Esophagus muscularis mucosa (tissue), 4 donors: ENCODE data around the gene NELL1. TPM values are rescaled to one million over a fixed set of nuclear protein-coding genes. Genes with fewer than 3 reads are reported as not detected.
"Not testable (repeated sequence)": the region's sequence is repeated elsewhere in the genome, so short reads cannot be mapped to it uniquely, and the experiment has no call there.

Experiments
- DNase-seq: peaks from one replicate; pipeline ENCODE4 v3.0.0-alpha.2; 2017; ENCODE audit errors: extremely low spot score
- H3K27ac ChIP-seq, 4 donors: fragments of 200-600 bp; sonication (generic); replicated peaks in 1 of 4; 1 replicate in 3 of 4; 2 replicates in 1 of 4; pipeline ENCODE4 v1.5.1; 2016 to 2019; ENCODE audit warnings: mild to moderate bottlenecking in 1 of 4
- H3K27me3 ChIP-seq, 4 donors: fragments of 200-600 bp; sonication (generic); one replicate each; pipeline versions ENCODE4 v1.5.1 to v1.6.0; 2016 to 2019
- H3K36me3 ChIP-seq, 4 donors: fragments of 200-600 bp; sonication (generic); one replicate each; pipeline ENCODE4 v1.5.1; 2016 to 2019
- H3K4me1 ChIP-seq, 4 donors: fragments of 200-600 bp; sonication (generic); one replicate each; pipeline ENCODE4 v1.5.1; 2016 to 2019
- H3K4me3 ChIP-seq, 4 donors: fragments of 200-600 bp; sonication (generic); 1 replicate in 2 of 4; 2 replicates in 2 of 4; pipeline ENCODE4 v1.5.1; 2016 to 2019; ENCODE audit warnings: mild to moderate bottlenecking in 4 of 4, moderate library complexity in 1 of 4
- H3K9me3 ChIP-seq, 4 donors: fragments of 200-600 bp; sonication (generic); 1 replicate in 3 of 4; 2 replicates in 1 of 4; pipeline ENCODE4 v1.5.1; 2016 to 2019
- EP300 ChIP-seq: sonication (generic); formaldehyde crosslinking; IDR thresholded peaks from one replicate; pipeline ENCODE4 v1.6.1; 2017; ENCODE audit warnings: antibody characterized with exemption
- POLR2A ChIP-seq: fragments of 450-650 bp; IDR thresholded peaks from one replicate; pipeline ENCODE4 v1.6.1; 2017; ENCODE audit warnings: antibody characterized with exemption, moderate library complexity, mild to moderate bottlenecking, low read depth
- POLR2AphosphoS5 ChIP-seq, 2 donors: sonication (generic); formaldehyde crosslinking; IDR thresholded peaks; one replicate each; pipeline ENCODE4 v1.6.1; 2017; ENCODE audit warnings: antibody characterized with exemption in 2 of 2
- WGBS: methylation state at CpG from one replicate; pipeline ENCODE4 v1.1.5; 2018; 5-methylcytosine and 5-hydroxymethylcytosine counted together
- intact Hi-C: fragments of 100-400 bp; cut with DNase I; formaldehyde crosslinking; loops from one replicate; pipeline ENCODE4 v1.15.1; 2023
- total RNA-seq, 4 donors: library from RNA; depleted of rRNA; stranded (reverse); fragments of >200 nt; gene quantifications; one replicate each; pipeline versions ENCODE4 v1.1.0 to v1.2.1, GENCODE V29; 2016
- TF ChIP-seq, protein P1 (sequence below), 3 experiments: fragments of 200-600 bp in 2 of 3; fragments of 450-650 bp in 1 of 3; sonication (generic) in 2 of 3; IDR thresholded peaks; one replicate each; pipeline ENCODE4 v1.5.1; 2017 to 2019; ENCODE audit warnings: antibody characterized with exemption in 3 of 3, mild to moderate bottlenecking in 2 of 3, moderate library complexity in 1 of 3

NELL1 gene
- total RNA-seq, 4 donors from 2014 or later, result 0.65 to 2.7 (median 0.90) TPM

DNA sequence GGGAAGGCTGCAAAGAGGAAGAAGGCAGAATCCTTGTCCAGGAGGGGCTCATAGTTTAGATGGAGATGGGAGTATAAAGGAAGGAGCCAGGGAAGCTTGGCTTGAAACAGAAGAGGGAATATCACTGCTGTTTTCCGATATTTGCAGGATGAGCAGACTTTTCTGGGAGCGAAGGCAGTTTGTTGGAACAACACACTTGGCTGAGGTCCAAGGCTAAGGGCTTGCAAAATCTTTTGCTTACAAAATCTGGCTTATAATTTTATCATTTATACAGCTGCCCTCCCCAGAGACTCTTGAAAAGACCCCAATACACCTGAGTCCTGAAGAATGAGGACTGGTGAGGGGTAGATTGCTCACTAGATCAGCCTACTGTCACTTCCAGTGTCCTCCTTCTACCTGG is 174.8 kb downstream of the NELL1 start:
- no peaks in the 10 kb centered on the region for H3K36me3 ChIP-seq

DNA sequence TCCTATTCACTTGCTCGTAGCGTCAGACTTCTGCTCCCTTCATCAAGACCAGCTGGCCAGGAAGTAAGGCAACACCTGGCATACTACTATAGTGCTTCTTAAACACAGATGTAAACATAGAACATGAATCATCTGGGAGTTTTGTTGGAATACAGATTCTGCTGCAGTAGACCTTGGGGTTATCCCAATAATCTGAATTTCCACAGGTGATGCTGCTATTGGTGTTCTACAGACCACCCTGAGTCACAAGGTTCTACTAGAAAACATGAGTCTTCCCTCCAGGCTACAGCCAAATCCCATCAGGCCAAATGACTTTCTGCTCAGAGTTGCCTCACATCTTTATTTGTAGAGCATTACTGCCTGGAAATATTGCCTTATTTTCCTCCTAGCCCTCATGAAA is 175.2 kb downstream of the NELL1 start:
- intact Hi-C loops, result no loop called here
- Histone ChIP-seq H3K27me3 (no peaks in the 10 kb centered on the region), H3K4me3 (no peak overlapping the region), H3K36me3 (no peaks in the 10 kb centered on the region), H3K27ac (peak overlapping the region in 1 of 4 donors; percentile 38), H3K4me1 (no peaks in the 10 kb centered on the region), H3K9me3 (no peaks in the 10 kb centered on the region)
- no peak for DNase-seq
- no peak for TF ChIP-seq EP300
- TF ChIP-seq POLR2AphosphoS5 (IDR thresholded peaks at IDR 0.05), result no peak
- TF ChIP-seq, protein P1, sequence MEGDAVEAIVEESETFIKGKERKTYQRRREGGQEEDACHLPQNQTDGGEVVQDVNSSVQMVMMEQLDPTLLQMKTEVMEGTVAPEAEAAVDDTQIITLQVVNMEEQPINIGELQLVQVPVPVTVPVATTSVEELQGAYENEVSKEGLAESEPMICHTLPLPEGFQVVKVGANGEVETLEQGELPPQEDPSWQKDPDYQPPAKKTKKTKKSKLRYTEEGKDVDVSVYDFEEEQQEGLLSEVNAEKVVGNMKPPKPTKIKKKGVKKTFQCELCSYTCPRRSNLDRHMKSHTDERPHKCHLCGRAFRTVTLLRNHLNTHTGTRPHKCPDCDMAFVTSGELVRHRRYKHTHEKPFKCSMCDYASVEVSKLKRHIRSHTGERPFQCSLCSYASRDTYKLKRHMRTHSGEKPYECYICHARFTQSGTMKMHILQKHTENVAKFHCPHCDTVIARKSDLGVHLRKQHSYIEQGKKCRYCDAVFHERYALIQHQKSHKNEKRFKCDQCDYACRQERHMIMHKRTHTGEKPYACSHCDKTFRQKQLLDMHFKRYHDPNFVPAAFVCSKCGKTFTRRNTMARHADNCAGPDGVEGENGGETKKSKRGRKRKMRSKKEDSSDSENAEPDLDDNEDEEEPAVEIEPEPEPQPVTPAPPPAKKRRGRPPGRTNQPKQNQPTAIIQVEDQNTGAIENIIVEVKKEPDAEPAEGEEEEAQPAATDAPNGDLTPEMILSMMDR (IDR thresholded peaks at IDR 0.05), result no peak
- no peak for TF ChIP-seq POLR2A
- WGBS, result 71% methylated on average over 2 of the region's 2 CpGs

More for the DNA sequence above, 174.8 kb downstream of the NELL1 start:
- no peak overlapping the region for H3K4me3 ChIP-seq
- WGBS, result 76% methylated on average over 2 of the region's 2 CpGs
- DNase-seq, result no peak
- H3K4me1 ChIP-seq, result no peaks in the 10 kb centered on the region
- intact Hi-C loops, result no loop called here
- H3K27me3 ChIP-seq, result no peaks in the 10 kb centered on the region
- peak overlapping the region in 1 of 4 donors; percentile 38 for H3K27ac ChIP-seq
- TF ChIP-seq EP300 (no peak), POLR2A (no peak)
- no peaks in the 10 kb centered on the region for H3K9me3 ChIP-seq

DNA sequence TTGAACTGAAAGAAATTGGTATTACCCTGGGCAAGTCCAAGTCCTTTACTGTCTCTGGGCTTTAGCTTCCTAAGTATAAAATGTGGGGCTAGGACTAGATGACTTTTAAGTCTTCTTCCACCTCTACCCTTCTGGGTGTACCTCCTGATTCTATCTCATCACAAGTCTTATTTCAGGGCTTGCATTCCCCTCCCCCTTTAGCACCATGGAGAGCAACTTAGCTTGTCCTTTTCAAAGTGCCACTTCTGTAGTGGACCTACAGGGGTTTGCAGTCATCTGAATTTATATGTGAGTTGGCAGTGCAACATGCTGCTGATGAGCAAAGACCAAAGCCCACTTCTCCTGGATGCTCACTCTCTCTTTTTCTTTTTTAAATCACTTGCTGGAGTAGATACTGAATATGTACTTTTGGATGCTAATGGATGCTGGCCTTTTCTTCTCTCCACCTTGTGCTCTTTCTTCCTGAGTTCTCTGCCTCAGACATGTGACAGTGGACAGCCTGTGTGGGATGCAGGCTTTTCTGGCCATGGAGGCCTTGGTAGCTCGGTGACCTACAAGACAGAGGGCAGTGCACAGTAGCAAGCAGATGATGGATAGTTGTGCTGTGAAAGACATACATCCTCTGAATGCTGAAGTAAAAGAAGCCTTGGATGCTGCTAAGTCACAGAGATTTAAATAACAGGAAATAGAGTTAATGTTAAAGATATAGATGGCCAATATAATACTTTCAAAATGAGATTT is 185.0 kb downstream of the NELL1 start:
- no peaks in the 10 kb centered on the region for H3K4me1 ChIP-seq
- TF ChIP-seq, protein P1 (IDR thresholded peaks at IDR 0.05), result no peak
- TF ChIP-seq EP300 (no peak), POLR2AphosphoS5 (IDR thresholded peaks at IDR 0.05) (no peak), POLR2A (no peak)
- H3K9me3 ChIP-seq, result no peaks in the 10 kb centered on the region
- DNase-seq, result no peak
- no peaks in the 10 kb centered on the region for H3K36me3 ChIP-seq
- H3K4me3 ChIP-seq, result no peak overlapping the region
- H3K27ac ChIP-seq, result no peak overlapping the region
- intact Hi-C loops, result no loop called here
- WGBS, result 69% methylated on average over 1 of the region's 1 CpG
- no peaks in the 10 kb centered on the region for H3K27me3 ChIP-seq

DNA sequence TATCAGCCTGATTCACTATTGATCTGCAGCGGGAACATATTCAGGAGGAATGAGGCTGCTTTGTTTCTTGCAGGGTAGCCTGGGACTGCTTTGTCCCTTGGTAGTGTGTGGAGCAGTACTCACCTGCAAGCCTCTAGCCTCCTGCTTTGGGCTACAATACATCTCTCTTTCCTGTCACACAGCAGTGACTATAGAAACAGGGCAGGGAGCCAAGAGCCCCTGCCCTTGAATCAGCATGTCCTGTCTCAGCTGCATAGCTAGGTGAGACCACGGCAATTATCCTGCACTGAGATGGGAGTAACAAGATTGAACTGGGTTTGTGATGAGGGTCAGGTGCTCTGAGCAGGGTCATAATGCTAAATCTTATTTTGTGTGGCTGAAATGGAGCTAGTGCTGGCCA is 191.9 kb downstream of the NELL1 start:
- H3K27me3 ChIP-seq, result no peaks in the 10 kb centered on the region
- no peaks in the 10 kb centered on the region for H3K36me3 ChIP-seq
- H3K4me1 ChIP-seq, result no peaks in the 10 kb centered on the region
- H3K4me3 ChIP-seq, result no peak overlapping the region
- no peak for DNase-seq
- TF ChIP-seq POLR2A, result no peak
- TF ChIP-seq, protein P1 (IDR thresholded peaks at IDR 0.05), result no peak
- no peak for TF ChIP-seq EP300
- no peak for TF ChIP-seq POLR2AphosphoS5 (IDR thresholded peaks at IDR 0.05)
- WGBS, result 80% methylated on average over 2 of the region's 2 CpGs
- intact Hi-C loops, result no loop called here
- H3K27ac ChIP-seq, result no peak overlapping the region
- H3K9me3 ChIP-seq, result no peaks in the 10 kb centered on the region

DNA sequence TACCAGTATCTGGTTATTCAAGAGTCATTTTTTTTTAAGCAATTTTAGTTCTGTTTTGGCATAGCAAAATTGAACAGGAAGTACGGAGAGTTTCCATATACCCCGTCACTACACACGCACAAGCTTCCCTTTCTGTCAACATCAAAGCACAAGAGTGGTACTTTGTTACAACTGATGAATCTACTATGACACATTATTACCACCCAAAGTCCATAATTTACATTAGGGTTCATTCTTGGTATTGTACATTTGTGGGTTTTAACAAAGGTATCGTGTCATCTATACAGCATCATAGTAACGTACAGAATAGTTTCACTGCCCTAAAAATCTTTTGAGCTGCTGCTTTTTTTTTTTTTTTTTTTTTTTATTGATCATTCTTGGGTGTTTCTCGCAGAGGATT is 192.9 kb downstream of the NELL1 start:
- H3K36me3 ChIP-seq, H3K27ac ChIP-seq, H3K4me3 ChIP-seq, H3K27me3 ChIP-seq, H3K9me3 ChIP-seq, H3K4me1 ChIP-seq, DNase-seq, intact Hi-C loops: not testable (repeated sequence)
- WGBS, result 72% methylated on average over 6 of the region's 6 CpGs

DNA sequence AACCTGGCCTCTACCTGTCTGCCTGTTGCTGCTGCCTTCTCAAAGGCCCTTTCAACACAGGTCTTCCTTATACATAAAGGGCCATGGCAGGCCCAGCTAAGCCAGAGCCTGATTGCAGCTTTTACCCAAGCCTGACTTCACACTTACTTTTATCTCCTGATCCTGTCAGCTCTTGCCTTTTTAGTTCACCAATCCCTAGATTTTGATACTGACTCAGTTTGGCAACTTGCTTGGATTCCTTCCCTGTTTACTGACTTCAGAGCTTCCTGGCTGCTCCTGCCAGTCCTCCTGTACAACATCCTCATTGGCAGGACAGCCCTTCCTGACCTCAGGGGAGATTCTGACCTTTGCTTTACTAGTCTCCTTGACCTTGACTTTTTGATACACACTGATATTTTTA is 195.2 kb downstream of the NELL1 start:
- TF ChIP-seq, protein P1 (IDR thresholded peaks at IDR 0.05), result no peak
- TF ChIP-seq POLR2A (no peak), POLR2AphosphoS5 (IDR thresholded peaks at IDR 0.05) (no peak), EP300 (no peak)
- intact Hi-C loops, result no loop called here
- no peaks in the 10 kb centered on the region for H3K36me3 ChIP-seq
- H3K4me1 ChIP-seq, result no peaks in the 10 kb centered on the region
- peak; percentile 89 for DNase-seq
- no peak overlapping the region for H3K4me3 ChIP-seq
- no peaks in the 10 kb centered on the region for H3K27me3 ChIP-seq
- no peaks in the 10 kb centered on the region for H3K9me3 ChIP-seq
- H3K27ac ChIP-seq, result no peak overlapping the region
